HepG2 (cell line): Measurements from ENCODE around the gene C10orf90. TPM values are rescaled to one million over a fixed set of nuclear protein-coding genes. Genes with fewer than 3 reads are reported as not detected.

Experiments
- ATAC-seq: fragments of 200-7000 bp; cut with Tn5 transposase; 3 replicates; pipeline ENCODE4 v1.9.1; 2020; ENCODE audit warnings: mild to moderate bottlenecking, moderate library complexity
- BruUV-seq: library from RNA; stranded (reverse); fragments of 400-500 nt; replicated peaks from 2 replicates; lab custom pipeline; 2021; lab: Mats Ljungman, UMichigan
- CTCF ChIA-PET: fragments of 300-600 bp; formaldehyde crosslinking; extraction: SDS; loops from one replicate; lab custom pipeline; 2021; ENCODE audit warnings: low total read pairs, inconsistent platforms, low intra/inter-chr PET ratio; lab: Yijun Ruan, JAX
- POLR2A ChIA-PET: fragments of 350-600 bp; sonication (Branson Sonifier 250); formaldehyde crosslinking; loops from one replicate; lab custom pipeline; 2020; ENCODE audit warnings: antibody characterized with exemption, inconsistent platforms; lab: Yijun Ruan, JAX
- DNase-seq: peaks from one replicate; pipeline ENCODE4 v3.0.0-alpha.2; 2015; ENCODE audit warnings: low spot score
- FAIRE-seq: peaks from 3 replicates; lab custom pipeline; 2011; peaks lifted over from hg19 to GRCh38; lab: Jason Lieb, UNC
- H2AFZ ChIP-seq: one replicate; pipeline ENCODE4 v1.6.1; 2011; ENCODE audit warnings: low read length, inconsistent platforms
- H3K27ac ChIP-seq: fragments of 300-600 bp; 3 replicates; pipeline ENCODE4 v1.8.0; 2011; ENCODE audit warnings: mixed run types, mild to moderate bottlenecking, mixed read lengths, low read length, inconsistent platforms; ENCODE audit not compliant: insufficient read depth; ENCODE audit errors: extremely low read length
- H3K27me3 ChIP-seq, 2 experiments: fragments of 200-600 bp in 1 of 2; 2 replicates in 1 of 2; 3 replicates in 1 of 2; pipeline versions ENCODE4 v1.6.0 to v1.8.0; 2011; ENCODE audit warnings: low read length in 2 of 2, mild to moderate bottlenecking in 2 of 2, moderate library complexity in 2 of 2, inconsistent platforms in 1 of 2; ENCODE audit not compliant: insufficient read depth in 2 of 2, control insufficient read depth in 1 of 2
- H3K36me3 ChIP-seq, 2 experiments: fragments of 200-600 bp in 1 of 2; replicated peaks in 1 of 2; 2 replicates in 1 of 2; 3 replicates in 1 of 2; pipeline versions ENCODE4 v1.5.1 to v1.8.0; 2011; ENCODE audit warnings: low read length in 2 of 2, inconsistent platforms in 1 of 2; ENCODE audit not compliant: insufficient read depth in 2 of 2, control insufficient read depth in 1 of 2
- H3K4me1 ChIP-seq: 2 replicates; pipeline ENCODE4 v1.5.1; 2012; ENCODE audit warnings: low read length, inconsistent platforms; ENCODE audit not compliant: insufficient read depth
- H3K4me2 ChIP-seq: 2 replicates; pipeline ENCODE4 v1.6.0; 2011; ENCODE audit warnings: low read depth, low read length, inconsistent platforms
- H3K4me3 ChIP-seq, 3 experiments: fragments of 200-600 bp in 1 of 3; sonication (generic), shearing (Covaris generic) in 1 of 3; replicated peaks in 1 of 3; 2 replicates each; pipeline ENCODE4 v1.5.1; 2011 to 2016; ENCODE audit warnings: low read length in 3 of 3, inconsistent platforms in 2 of 3, low read depth in 2 of 3, mild to moderate bottlenecking in 2 of 3, control low read depth in 1 of 3, mixed read lengths in 1 of 3; ENCODE audit not compliant: insufficient read depth in 1 of 3
- H3K79me2 ChIP-seq: one replicate; pipeline ENCODE4 v1.6.1; 2011; ENCODE audit warnings: low read length, inconsistent platforms; ENCODE audit not compliant: insufficient read depth
- H3K9ac ChIP-seq: 2 replicates; pipeline ENCODE4 v1.6.0; 2011; ENCODE audit warnings: mild to moderate bottlenecking, low read depth, low read length, inconsistent platforms; ENCODE audit not compliant: insufficient read depth
- H3K9me3 ChIP-seq: 2 replicates; pipeline ENCODE4 v1.5.1; 2012; ENCODE audit warnings: mild to moderate bottlenecking, low read length
- H4K20me1 ChIP-seq: 2 replicates; pipeline ENCODE4 v1.6.0; 2011; ENCODE audit warnings: inconsistent platforms, mild to moderate bottlenecking, low read length, moderate library complexity; ENCODE audit not compliant: insufficient read depth
- WGBS: methylation state at CpG from one replicate; pipeline ENCODE4 v1.1.6; 2017; ENCODE audit warnings: low lambda C conversion rate; 5-methylcytosine and 5-hydroxymethylcytosine counted together
- in situ Hi-C: cut with HindIII; loops from 2 replicates; pipeline ENCODE4 v1.10.0; 2017; ENCODE audit warnings: low pct_unique_long_range_greater_than_20kb; ENCODE audit not compliant: extremely low pct_ligation_motif_present
- intact Hi-C: fragments of 100-400 bp; cut with micrococcal nuclease; formaldehyde crosslinking; loops from one replicate; pipeline ENCODE4 v1.10.0; 2022; ENCODE audit not compliant: unreplicated experiment
- polyA plus RNA-seq, 8 experiments: library from polyadenylated mRNA; depleted of rRNA in 3 of 8; stranded (reverse) in 7 of 8; unstranded in 1 of 8; fragments of >200 nt; fragmentation: Illumina TruSeq in 4 of 8; extraction: Trizol in 4 of 8; gene quantifications; 2 replicates each; pipeline versions ENCODE4 v1.2.1 to v1.2.3, GENCODE V29; 2011 to 2016; ENCODE audit warnings: low read depth in 4 of 8, missing spikeins in 1 of 8, mixed read lengths in 1 of 8; ENCODE audit not compliant: insufficient read depth in 1 of 8
- total RNA-seq, 5 experiments: library from RNA; depleted of rRNA; stranded (reverse); fragments of >200 nt; fragmentation: Illumina TruSeq; extraction: Trizol; gene quantifications; 2 replicates each; pipeline ENCODE4 v1.2.3, GENCODE V29; 2016; ENCODE audit warnings: low read depth in 1 of 5
- TF ChIP-seq, protein P1 (sequence below): sonication (generic); formaldehyde crosslinking; IDR thresholded peaks from 2 replicates; pipeline ENCODE4 v1.4.0; 2020; ENCODE audit warnings: mild to moderate bottlenecking, missing genetic modification reagents
- TF ChIP-seq, protein P2 (sequence below): sonication (generic); formaldehyde crosslinking; IDR thresholded peaks from 2 replicates; pipeline ENCODE4 v1.4.0; 2020; ENCODE audit warnings: missing genetic modification reagents

C10orf90 gene
- total and polyA plus RNA-seq, 2 of the 13 experiments (the other 11 are each of a cell fraction or from before 2014, with no cell fraction given), result not detected

DNA sequence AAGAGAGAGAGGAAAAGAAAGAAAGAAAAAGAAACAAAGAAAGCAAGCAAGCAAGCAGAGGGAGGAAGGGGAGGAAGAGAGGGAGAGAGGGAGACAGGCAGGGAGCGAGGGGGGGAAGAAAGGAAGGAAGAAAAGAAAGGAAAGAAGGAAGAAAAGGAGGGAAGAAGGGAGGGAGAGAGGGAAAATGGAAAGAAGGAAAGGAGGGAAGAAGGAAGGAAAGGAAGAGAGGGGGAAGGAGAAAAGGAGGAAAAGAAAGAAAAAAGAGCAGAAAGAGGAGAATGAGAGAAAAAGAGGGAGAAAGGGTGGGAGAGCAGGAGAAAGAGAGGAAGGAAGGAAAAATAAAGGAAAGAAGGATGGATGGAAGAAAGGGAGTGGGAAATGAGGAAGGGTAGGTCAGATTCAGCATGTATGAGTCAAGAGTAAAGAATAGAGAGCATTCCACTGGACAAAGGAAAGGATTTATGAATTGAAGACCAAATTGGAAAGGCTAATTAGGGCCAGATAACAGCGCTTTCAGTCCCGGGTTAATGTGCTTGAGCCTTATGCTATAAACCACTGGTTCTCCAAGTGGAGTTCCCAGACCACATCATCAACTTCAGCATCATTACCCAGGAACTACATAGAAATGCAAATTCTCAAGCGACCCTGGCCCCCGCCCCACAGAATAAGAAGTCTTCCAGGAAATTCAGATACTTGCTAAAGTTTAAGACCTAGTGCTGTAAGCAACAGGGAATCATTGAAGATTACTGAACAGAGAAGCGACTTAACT lies 85.1 kb downstream of the C10orf90 start:
- POLR2A ChIA-PET, result no interaction called here
- TF ChIP-seq, protein P1, sequence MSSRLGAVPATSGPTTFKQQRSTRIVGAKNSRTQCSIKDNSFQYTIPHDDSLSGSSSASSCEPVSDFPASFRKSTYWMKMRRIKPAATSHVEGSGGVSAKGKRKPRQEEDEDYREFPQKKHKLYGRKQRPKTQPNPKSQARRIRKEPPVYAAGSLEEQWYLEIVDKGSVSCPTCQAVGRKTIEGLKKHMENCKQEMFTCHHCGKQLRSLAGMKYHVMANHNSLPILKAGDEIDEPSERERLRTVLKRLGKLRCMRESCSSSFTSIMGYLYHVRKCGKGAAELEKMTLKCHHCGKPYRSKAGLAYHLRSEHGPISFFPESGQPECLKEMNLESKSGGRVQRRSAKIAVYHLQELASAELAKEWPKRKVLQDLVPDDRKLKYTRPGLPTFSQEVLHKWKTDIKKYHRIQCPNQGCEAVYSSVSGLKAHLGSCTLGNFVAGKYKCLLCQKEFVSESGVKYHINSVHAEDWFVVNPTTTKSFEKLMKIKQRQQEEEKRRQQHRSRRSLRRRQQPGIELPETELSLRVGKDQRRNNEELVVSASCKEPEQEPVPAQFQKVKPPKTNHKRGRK (CRISPR knock-in tag), result 0 out of 2 replicates have a peak, but pooled peaks have one; percentile 56
- TF ChIP-seq, protein P2, sequence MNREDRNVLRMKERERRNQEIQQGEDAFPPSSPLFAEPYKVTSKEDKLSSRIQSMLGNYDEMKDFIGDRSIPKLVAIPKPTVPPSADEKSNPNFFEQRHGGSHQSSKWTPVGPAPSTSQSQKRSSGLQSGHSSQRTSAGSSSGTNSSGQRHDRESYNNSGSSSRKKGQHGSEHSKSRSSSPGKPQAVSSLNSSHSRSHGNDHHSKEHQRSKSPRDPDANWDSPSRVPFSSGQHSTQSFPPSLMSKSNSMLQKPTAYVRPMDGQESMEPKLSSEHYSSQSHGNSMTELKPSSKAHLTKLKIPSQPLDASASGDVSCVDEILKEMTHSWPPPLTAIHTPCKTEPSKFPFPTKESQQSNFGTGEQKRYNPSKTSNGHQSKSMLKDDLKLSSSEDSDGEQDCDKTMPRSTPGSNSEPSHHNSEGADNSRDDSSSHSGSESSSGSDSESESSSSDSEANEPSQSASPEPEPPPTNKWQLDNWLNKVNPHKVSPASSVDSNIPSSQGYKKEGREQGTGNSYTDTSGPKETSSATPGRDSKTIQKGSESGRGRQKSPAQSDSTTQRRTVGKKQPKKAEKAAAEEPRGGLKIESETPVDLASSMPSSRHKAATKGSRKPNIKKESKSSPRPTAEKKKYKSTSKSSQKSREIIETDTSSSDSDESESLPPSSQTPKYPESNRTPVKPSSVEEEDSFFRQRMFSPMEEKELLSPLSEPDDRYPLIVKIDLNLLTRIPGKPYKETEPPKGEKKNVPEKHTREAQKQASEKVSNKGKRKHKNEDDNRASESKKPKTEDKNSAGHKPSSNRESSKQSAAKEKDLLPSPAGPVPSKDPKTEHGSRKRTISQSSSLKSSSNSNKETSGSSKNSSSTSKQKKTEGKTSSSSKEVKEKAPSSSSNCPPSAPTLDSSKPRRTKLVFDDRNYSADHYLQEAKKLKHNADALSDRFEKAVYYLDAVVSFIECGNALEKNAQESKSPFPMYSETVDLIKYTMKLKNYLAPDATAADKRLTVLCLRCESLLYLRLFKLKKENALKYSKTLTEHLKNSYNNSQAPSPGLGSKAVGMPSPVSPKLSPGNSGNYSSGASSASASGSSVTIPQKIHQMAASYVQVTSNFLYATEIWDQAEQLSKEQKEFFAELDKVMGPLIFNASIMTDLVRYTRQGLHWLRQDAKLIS (CRISPR knock-in tag), result no peak
- Histone ChIP-seq H3K4me2 (no peak overlapping the region), H4K20me1 (no peaks in the 10 kb centered on the region), H3K9ac (no peak overlapping the region), H3K79me2 (no peaks in the 10 kb centered on the region), H3K36me3 (no peaks in the 10 kb centered on the region), H2AFZ (no peak overlapping the region), H3K27ac (no peak overlapping the region), H3K4me3 (no peak overlapping the region), H3K27me3 (peaks cover 0 to 9% of the 10 kb centered on the region in 2 experiments; a peak in 1 of 5 replicates), H3K4me1 (no peaks in the 10 kb centered on the region), H3K9me3 (no peaks in the 10 kb centered on the region)
- 35% methylated on average over 6 of the region's 6 CpGs for WGBS
- no TSS peak for BruUV-seq
- CTCF ChIA-PET, result no interaction called here
- in situ Hi-C loops, result no loop called here
- no peak for FAIRE-seq
- no peak for ATAC-seq
- DNase-seq, result no peak
- intact Hi-C loops, result no loop called here
